Thoracic aorta (tissue), 2 donors: ENCODE results near the gene CASKIN2. TPM values are rescaled to one million over a fixed set of nuclear protein-coding genes. Genes with fewer than 3 reads are reported as not detected.

ENCODE experiments used
- ATAC-seq: fragments of 150-250 bp; one replicate; pipeline ENCODE4 v1.8.0; 2017; ENCODE audit warnings: low read depth; ENCODE audit not compliant: insufficient number of reproducible peaks, low FRiP score
- DNase-seq: peaks from one replicate; pipeline ENCODE4 v3.0.0-alpha.2; 2020; ENCODE audit warnings: low spot score
- H3K27ac ChIP-seq, 2 donors: fragments of 200-600 bp; sonication (generic); 1 replicate in 1 of 2; 2 replicates in 1 of 2; pipeline ENCODE4 v1.5.1; 2016; ENCODE audit warnings: mild to moderate bottlenecking in 2 of 2, moderate library complexity in 2 of 2
- H3K27me3 ChIP-seq: fragments of 200-600 bp; sonication (generic); replicated peaks from 2 replicates; pipeline ENCODE4 v1.6.0; 2016; ENCODE audit warnings: mild to moderate bottlenecking; ENCODE audit not compliant: insufficient read depth
- H3K36me3 ChIP-seq: fragments of 200-600 bp; sonication (generic); one replicate; pipeline ENCODE4 v1.5.1; 2016
- H3K4me1 ChIP-seq, 2 donors: fragments of 200-600 bp; sonication (generic); 1 replicate in 1 of 2; 2 replicates in 1 of 2; pipeline versions ENCODE4 v1.5.1 to v1.6.0; 2016; ENCODE audit warnings: low read depth in 2 of 2, mild to moderate bottlenecking in 1 of 2; ENCODE audit not compliant: control insufficient read depth in 1 of 2
- H3K4me3 ChIP-seq: fragments of 200-600 bp; sonication (generic); 2 replicates; pipeline ENCODE4 v1.5.1; 2016; ENCODE audit warnings: mild to moderate bottlenecking
- H3K9me3 ChIP-seq: fragments of 200-600 bp; sonication (generic); 2 replicates; pipeline ENCODE4 v1.5.1; 2016
- CTCF ChIP-seq: fragments of 200-600 bp; sonication (generic); IDR thresholded peaks from one replicate; pipeline ENCODE4 v1.5.1; 2019; ENCODE audit warnings: antibody characterized with exemption
- total RNA-seq, 2 donors: library from RNA; depleted of rRNA; stranded (reverse); fragments of >200 nt; gene quantifications; one replicate each; pipeline versions ENCODE4 v1.1.0 to v1.2.3, GENCODE V29; 2016

Gene CASKIN2
- total RNA-seq, 2 donors from 2014 or later: 26.0 to 32.4 TPM

- ATAC-seq: no peak
- Histone ChIP-seq H3K4me1 (peaks cover 8 to 46% of the 10 kb centered on the region in 2 donors), H3K27me3 (no peaks in the 10 kb centered on the region), H3K4me3 (no peak overlapping the region), H3K9me3 (no peaks in the 10 kb centered on the region), H3K27ac (no peak overlapping the region), H3K36me3 (peaks cover 30% of the 10 kb centered on the region)
- DNase-seq: no peak
- peak; percentile 43 for TF ChIP-seq CTCF
Measured at GRCh38 chr17:75504347-75505151, 10.8 kb downstream of the CASKIN2 start.

- Histone ChIP-seq H3K4me1 (peaks cover 5 to 46% of the 10 kb centered on the region in 2 donors), H3K27me3 (no peaks in the 10 kb centered on the region), H3K27ac (no peak overlapping the region), H3K9me3 (no peaks in the 10 kb centered on the region), H3K36me3 (peaks cover 30% of the 10 kb centered on the region), H3K4me3 (no peak overlapping the region)
- ATAC-seq (no peak), DNase-seq (no peak)
- no peak for TF ChIP-seq CTCF
Measured at GRCh38 chr17:75503976-75504346, 11.4 kb downstream of the CASKIN2 start.

- no peak overlapping the region for H3K27ac ChIP-seq
- peaks cover 5 to 42% of the 10 kb centered on the region in 2 donors for H3K4me1 ChIP-seq
- no peak for TF ChIP-seq CTCF
Measured at GRCh38 chr17:75503337-75503950, 11.9 kb downstream of the CASKIN2 start.

GRCh38 chr17:75502721-75503329 is 12.5 kb downstream of the CASKIN2 start:
- no peaks in the 10 kb centered on the region for H3K27me3 ChIP-seq
- peaks cover 39% of the 10 kb centered on the region for H3K36me3 ChIP-seq
- H3K4me1 ChIP-seq: peaks cover 5 to 35% of the 10 kb centered on the region in 2 donors
- no peak for TF ChIP-seq CTCF
- peak overlapping the region; percentile 58 to 71 for H3K27ac ChIP-seq
- H3K4me3 ChIP-seq: no peak overlapping the region
- H3K9me3 ChIP-seq: no peaks in the 10 kb centered on the region
- no peak for DNase-seq
- no peak for ATAC-seq

More at GRCh38 chr17:75503337-75503950, 11.9 kb downstream of the CASKIN2 start:
- H3K4me3 ChIP-seq: no peak overlapping the region
- H3K27me3 ChIP-seq: no peaks in the 10 kb centered on the region
- H3K9me3 ChIP-seq: no peaks in the 10 kb centered on the region
- DNase-seq (no peak), ATAC-seq (no peak)
- peaks cover 33% of the 10 kb centered on the region for H3K36me3 ChIP-seq

- Histone ChIP-seq H3K9me3 (no peaks in the 10 kb centered on the region), H3K4me3 (no peak overlapping the region), H3K36me3 (peaks cover 38% of the 10 kb centered on the region), H3K4me1 (peaks cover 5 to 35% of the 10 kb centered on the region in 2 donors), H3K27ac (peak overlapping the region; percentile 58 to 71), H3K27me3 (no peaks in the 10 kb centered on the region)
- ATAC-seq (no peak), DNase-seq (no peak)
- no peak for TF ChIP-seq CTCF
Measured at GRCh38 chr17:75502072-75502720, 13.1 kb downstream of the CASKIN2 start.
